ENCODE results near the gene TPI1.

DNA sequence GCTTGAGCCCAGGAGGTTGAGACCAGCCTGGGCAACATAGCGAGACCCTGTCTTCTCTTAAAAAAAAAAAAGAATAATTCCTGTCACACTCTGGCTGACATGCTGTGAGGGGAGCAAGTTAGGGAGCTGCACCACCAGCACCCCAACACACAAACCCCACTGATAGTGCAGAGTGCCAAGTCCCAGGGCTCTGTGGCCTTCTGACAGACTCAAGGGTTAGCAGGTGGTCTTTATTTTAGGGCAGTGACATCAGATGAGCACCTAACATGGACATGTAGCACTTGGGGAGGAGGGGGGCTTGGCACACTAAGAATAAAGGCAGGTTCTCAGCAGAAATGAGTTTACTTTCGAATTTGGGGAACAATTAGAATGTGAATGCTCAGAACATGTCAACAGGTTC lies 8.5 kb upstream of the TPI1 start:
- TF ChIP-seq EGR1 (IDR thresholded peaks at IDR 0.05) (no peak), EP300 (IDR thresholded peaks at IDR 0.05; ENCODE audit: borderline replicate concordance) (no peak), CEBPB (IDR thresholded peaks at IDR 0.05) (no peak), CREB1 (IDR thresholded peaks at IDR 0.05; ENCODE audit: low read depth) (no peak)
- TF ChIP-seq, protein P1, sequence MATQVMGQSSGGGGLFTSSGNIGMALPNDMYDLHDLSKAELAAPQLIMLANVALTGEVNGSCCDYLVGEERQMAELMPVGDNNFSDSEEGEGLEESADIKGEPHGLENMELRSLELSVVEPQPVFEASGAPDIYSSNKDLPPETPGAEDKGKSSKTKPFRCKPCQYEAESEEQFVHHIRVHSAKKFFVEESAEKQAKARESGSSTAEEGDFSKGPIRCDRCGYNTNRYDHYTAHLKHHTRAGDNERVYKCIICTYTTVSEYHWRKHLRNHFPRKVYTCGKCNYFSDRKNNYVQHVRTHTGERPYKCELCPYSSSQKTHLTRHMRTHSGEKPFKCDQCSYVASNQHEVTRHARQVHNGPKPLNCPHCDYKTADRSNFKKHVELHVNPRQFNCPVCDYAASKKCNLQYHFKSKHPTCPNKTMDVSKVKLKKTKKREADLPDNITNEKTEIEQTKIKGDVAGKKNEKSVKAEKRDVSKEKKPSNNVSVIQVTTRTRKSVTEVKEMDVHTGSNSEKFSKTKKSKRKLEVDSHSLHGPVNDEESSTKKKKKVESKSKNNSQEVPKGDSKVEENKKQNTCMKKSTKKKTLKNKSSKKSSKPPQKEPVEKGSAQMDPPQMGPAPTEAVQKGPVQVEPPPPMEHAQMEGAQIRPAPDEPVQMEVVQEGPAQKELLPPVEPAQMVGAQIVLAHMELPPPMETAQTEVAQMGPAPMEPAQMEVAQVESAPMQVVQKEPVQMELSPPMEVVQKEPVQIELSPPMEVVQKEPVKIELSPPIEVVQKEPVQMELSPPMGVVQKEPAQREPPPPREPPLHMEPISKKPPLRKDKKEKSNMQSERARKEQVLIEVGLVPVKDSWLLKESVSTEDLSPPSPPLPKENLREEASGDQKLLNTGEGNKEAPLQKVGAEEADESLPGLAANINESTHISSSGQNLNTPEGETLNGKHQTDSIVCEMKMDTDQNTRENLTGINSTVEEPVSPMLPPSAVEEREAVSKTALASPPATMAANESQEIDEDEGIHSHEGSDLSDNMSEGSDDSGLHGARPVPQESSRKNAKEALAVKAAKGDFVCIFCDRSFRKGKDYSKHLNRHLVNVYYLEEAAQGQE (IDR thresholded peaks at IDR 0.05; ENCODE audit: low read depth): no peak
